SK-N-SH treated with all-trans-retinoic acid at 6 μM for 48 hours (cell line): ENCODE measurements around the gene DLK1.

Experiments used
- ATAC-seq: fragments of 200-7000 bp; cut with Tn5 transposase; 3 replicates; pipeline ENCODE4 v1.9.1; 2020; ENCODE audit warnings: mild to moderate bottlenecking, moderate library complexity
- ARNTL ChIP-seq: fragments of 450-650 bp; formaldehyde crosslinking; IDR thresholded peaks from 2 replicates; pipeline ENCODE4 v1.5.0; 2020; ENCODE audit warnings: low read depth, mild to moderate bottlenecking, moderate library complexity, borderline replicate concordance
- BACH2 ChIP-seq: fragments of 250-450 bp; sonication (Bioruptor Pico); IDR thresholded peaks from 2 replicates; pipeline ENCODE4 v1.9.0; 2021; ENCODE audit warnings: mild to moderate bottlenecking, borderline replicate concordance
- CREB5 ChIP-seq: fragments of 250-450 bp; sonication (Bioruptor Pico); IDR thresholded peaks from 2 replicates; pipeline ENCODE4 v1.5.1; 2020; ENCODE audit warnings: low read depth, mild to moderate bottlenecking, moderate library complexity
- CSDC2 ChIP-seq: fragments of 250-450 bp; sonication (Bioruptor Pico); IDR thresholded peaks from 2 replicates; pipeline ENCODE4 v1.5.0; 2020; ENCODE audit warnings: mild to moderate bottlenecking, moderate library complexity
- CSRNP3 ChIP-seq: fragments of 250-450 bp; sonication (Bioruptor Pico); IDR thresholded peaks from 2 replicates; pipeline ENCODE4 v1.5.1; 2021; ENCODE audit warnings: mild to moderate bottlenecking, moderate library complexity
- ESRRG ChIP-seq: fragments of 250-450 bp; sonication (Bioruptor Pico); IDR thresholded peaks from 2 replicates; pipeline ENCODE4 v1.6.1; 2021; ENCODE audit warnings: mild to moderate bottlenecking
- GLIS3 ChIP-seq: fragments of 250-450 bp; sonication (Bioruptor Pico); IDR thresholded peaks from 2 replicates; pipeline ENCODE4 v1.5.0; 2020; ENCODE audit warnings: mild to moderate bottlenecking, moderate library complexity
- ISL1 ChIP-seq: fragments of 250-450 bp; sonication (Bioruptor Pico); IDR thresholded peaks from 2 replicates; pipeline ENCODE4 v2.1.2; 2022; ENCODE audit warnings: mild to moderate bottlenecking, moderate library complexity
- PATZ1 ChIP-seq: fragments of 250-450 bp; sonication (Bioruptor Pico); IDR thresholded peaks from 2 replicates; pipeline ENCODE4 v1.8.0; 2020; ENCODE audit warnings: mild to moderate bottlenecking, moderate library complexity, borderline replicate concordance
- PPARA ChIP-seq: fragments of 250-450 bp; sonication (Bioruptor Pico); IDR thresholded peaks from 2 replicates; pipeline ENCODE4 v1.5.0; 2020; ENCODE audit warnings: mild to moderate bottlenecking, borderline replicate concordance
- RARB ChIP-seq: fragments of 250-450 bp; sonication (Bioruptor Pico); IDR thresholded peaks from 2 replicates; pipeline ENCODE4 v1.8.0; 2021; ENCODE audit warnings: mild to moderate bottlenecking, moderate library complexity
- TCF4 ChIP-seq: fragments of 250-450 bp; sonication (Bioruptor Pico); IDR thresholded peaks from 2 replicates; pipeline ENCODE4 v1.8.0; 2021; ENCODE audit warnings: mild to moderate bottlenecking, moderate library complexity, borderline replicate concordance
- TOX ChIP-seq: fragments of 250-450 bp; sonication (Bioruptor Pico); IDR thresholded peaks from 2 replicates; pipeline ENCODE4 v1.8.0; 2021; ENCODE audit warnings: mild to moderate bottlenecking, moderate library complexity, borderline replicate concordance
- TSHZ2 ChIP-seq: fragments of 250-450 bp; sonication (Bioruptor Pico); IDR thresholded peaks from 2 replicates; pipeline ENCODE4 v1.5.0; 2020; ENCODE audit warnings: mild to moderate bottlenecking, moderate library complexity
- ZC3H10 ChIP-seq: fragments of 250-450 bp; sonication (Bioruptor Pico); IDR thresholded peaks from 2 replicates; pipeline ENCODE4 v1.5.1; 2021; ENCODE audit warnings: mild to moderate bottlenecking, moderate library complexity
- ZFP30 ChIP-seq: fragments of 450-650 bp; formaldehyde crosslinking; IDR thresholded peaks from 2 replicates; pipeline ENCODE4 v1.5.0; 2022; ENCODE audit warnings: mild to moderate bottlenecking, moderate library complexity
- ZNF8 ChIP-seq: fragments of 450-650 bp; formaldehyde crosslinking; IDR thresholded peaks from 2 replicates; pipeline ENCODE4 v1.5.0; 2020; ENCODE audit warnings: mild to moderate bottlenecking, moderate library complexity

DLK1 gene

GRCh38 chr14:100748944-100749343 lies 22.3 kb downstream of the DLK1 start:
- TF ChIP-seq GLIS3 (CRISPR knock-in tag): no peak
- TF ChIP-seq CSDC2 (CRISPR knock-in tag): no peak
- no peak for TF ChIP-seq PATZ1 (CRISPR knock-in tag)
- TF ChIP-seq ZC3H10 (CRISPR knock-in tag): no peak
- TF ChIP-seq ARNTL: no peak
- no peak for TF ChIP-seq RARB (CRISPR knock-in tag)
- TF ChIP-seq PPARA (CRISPR knock-in tag): no peak
- TF ChIP-seq BACH2 (CRISPR knock-in tag): no peak
- TF ChIP-seq ZFP30: no peak
- no peak for TF ChIP-seq TCF4 (CRISPR knock-in tag)
- no peak for TF ChIP-seq ISL1
- TF ChIP-seq ESRRG (CRISPR knock-in tag): no peak
- no peak for TF ChIP-seq ZNF8 (CRISPR knock-in tag)
- no peak for TF ChIP-seq CSRNP3 (CRISPR knock-in tag)
- TF ChIP-seq CREB5 (CRISPR knock-in tag): no peak
- TF ChIP-seq, all 23 proteins: peak for 0
- no peak for ATAC-seq

GRCh38 chr14:100749967-100750597 lies 23.4 kb downstream of the DLK1 start:
- ATAC-seq: no peak
- TF ChIP-seq BACH2 (CRISPR knock-in tag): no peak
- no peak for TF ChIP-seq RARB (CRISPR knock-in tag)

GRCh38 chr14:100750762-100751699 lies 24.3 kb downstream of the DLK1 start:
- no peak for ATAC-seq
- no peak for TF ChIP-seq TSHZ2 (CRISPR knock-in tag)
- no peak for TF ChIP-seq ARNTL
- no peak for TF ChIP-seq RARB (CRISPR knock-in tag)
- no peak for TF ChIP-seq ISL1
- no peak for TF ChIP-seq ZC3H10 (CRISPR knock-in tag)
- no peak for TF ChIP-seq CSRNP3 (CRISPR knock-in tag)
- no peak for TF ChIP-seq GLIS3 (CRISPR knock-in tag)
- TF ChIP-seq ZFP30: no peak
- no peak for TF ChIP-seq TOX
- TF ChIP-seq BACH2 (CRISPR knock-in tag): no peak
- TF ChIP-seq CSDC2 (CRISPR knock-in tag): no peak
- no peak for TF ChIP-seq CREB5 (CRISPR knock-in tag)
- no peak for TF ChIP-seq PATZ1 (CRISPR knock-in tag)
